Measurements from ENCODE around the gene PARP15.

DNA sequence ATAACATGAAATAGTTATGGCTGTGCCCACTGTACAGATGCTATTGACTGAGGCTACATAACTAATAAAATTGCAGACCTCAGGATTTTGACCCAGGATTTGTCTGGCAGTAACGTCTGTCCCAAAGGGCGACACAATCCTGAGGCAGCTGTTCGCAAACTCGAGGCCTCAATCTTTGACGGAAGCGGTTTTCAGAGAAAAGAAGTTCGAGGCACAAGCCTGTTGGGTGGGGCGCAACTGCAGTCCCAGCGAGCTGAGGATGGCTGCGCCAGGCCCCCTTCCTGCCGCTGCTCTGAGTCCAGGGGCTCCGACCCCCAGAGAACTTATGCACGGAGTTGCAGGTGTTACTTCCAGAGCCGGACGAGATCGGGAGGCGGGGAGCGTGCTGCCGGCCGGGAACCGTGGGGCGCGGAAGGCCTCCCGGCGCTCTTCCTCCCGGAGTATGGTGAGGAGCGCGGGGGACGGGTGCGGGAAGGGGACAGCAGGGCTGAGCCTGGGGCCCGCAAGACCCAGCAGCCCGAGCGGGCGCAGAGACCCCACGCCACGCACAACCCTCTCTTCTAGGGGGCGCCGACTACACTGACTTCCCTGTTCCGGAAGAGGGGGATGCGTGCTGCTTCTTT is at the start of gene PARP15:
- TF ChIP-seq CREB1 (CRISPR knock-in tag; IDR thresholded peaks at IDR 0.05), result 0 out of 2 replicates have a peak, but pooled peaks have one; percentile 29
- TF ChIP-seq ATF3 (CRISPR knock-in tag; conservative IDR thresholded peaks at IDR 0.05), result no peak
- peak; percentile 16; the same call in 1 of the 2 replicates for TF ChIP-seq FOXP1 (CRISPR knock-in tag; IDR thresholded peaks at IDR 0.05; ENCODE audit: borderline replicate concordance)
- TF ChIP-seq, protein P1, sequence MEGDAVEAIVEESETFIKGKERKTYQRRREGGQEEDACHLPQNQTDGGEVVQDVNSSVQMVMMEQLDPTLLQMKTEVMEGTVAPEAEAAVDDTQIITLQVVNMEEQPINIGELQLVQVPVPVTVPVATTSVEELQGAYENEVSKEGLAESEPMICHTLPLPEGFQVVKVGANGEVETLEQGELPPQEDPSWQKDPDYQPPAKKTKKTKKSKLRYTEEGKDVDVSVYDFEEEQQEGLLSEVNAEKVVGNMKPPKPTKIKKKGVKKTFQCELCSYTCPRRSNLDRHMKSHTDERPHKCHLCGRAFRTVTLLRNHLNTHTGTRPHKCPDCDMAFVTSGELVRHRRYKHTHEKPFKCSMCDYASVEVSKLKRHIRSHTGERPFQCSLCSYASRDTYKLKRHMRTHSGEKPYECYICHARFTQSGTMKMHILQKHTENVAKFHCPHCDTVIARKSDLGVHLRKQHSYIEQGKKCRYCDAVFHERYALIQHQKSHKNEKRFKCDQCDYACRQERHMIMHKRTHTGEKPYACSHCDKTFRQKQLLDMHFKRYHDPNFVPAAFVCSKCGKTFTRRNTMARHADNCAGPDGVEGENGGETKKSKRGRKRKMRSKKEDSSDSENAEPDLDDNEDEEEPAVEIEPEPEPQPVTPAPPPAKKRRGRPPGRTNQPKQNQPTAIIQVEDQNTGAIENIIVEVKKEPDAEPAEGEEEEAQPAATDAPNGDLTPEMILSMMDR (IDR thresholded peaks at IDR 0.05), result no peak
- no peak for TF ChIP-seq JAZF1 (CRISPR knock-in tag; IDR thresholded peaks at IDR 0.05)
- TF ChIP-seq ZNF317 (CRISPR knock-in tag; IDR thresholded peaks at IDR 0.05; ENCODE audit: borderline replicate concordance, low read depth), result no peak
- TF ChIP-seq CBFB (CRISPR knock-in tag; IDR thresholded peaks at IDR 0.05; ENCODE audit: low read depth), result no peak
- TF ChIP-seq HMGXB4 (CRISPR knock-in tag; IDR thresholded peaks at IDR 0.05), result peak; percentile 29; the same call in 1 of the 2 replicates
- TF ChIP-seq, protein P2, sequence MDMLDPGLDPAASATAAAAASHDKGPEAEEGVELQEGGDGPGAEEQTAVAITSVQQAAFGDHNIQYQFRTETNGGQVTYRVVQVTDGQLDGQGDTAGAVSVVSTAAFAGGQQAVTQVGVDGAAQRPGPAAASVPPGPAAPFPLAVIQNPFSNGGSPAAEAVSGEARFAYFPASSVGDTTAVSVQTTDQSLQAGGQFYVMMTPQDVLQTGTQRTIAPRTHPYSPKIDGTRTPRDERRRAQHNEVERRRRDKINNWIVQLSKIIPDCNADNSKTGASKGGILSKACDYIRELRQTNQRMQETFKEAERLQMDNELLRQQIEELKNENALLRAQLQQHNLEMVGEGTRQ (CRISPR knock-in tag; IDR thresholded peaks at IDR 0.05), result no peak
- TF ChIP-seq IRF1 (CRISPR knock-in tag; IDR thresholded peaks at IDR 0.05), result no peak
- no peak for TF ChIP-seq GTF2I (CRISPR knock-in tag; conservative IDR thresholded peaks at IDR 0.05)

Measured in WTC11 (cell line).